ENCODE data around the gene NUDT8.
"Not testable (repeated sequence)": the region's sequence is repeated elsewhere in the genome, so short reads cannot be mapped to it uniquely, and the experiment has no call there.

NUDT8 gene

DNA sequence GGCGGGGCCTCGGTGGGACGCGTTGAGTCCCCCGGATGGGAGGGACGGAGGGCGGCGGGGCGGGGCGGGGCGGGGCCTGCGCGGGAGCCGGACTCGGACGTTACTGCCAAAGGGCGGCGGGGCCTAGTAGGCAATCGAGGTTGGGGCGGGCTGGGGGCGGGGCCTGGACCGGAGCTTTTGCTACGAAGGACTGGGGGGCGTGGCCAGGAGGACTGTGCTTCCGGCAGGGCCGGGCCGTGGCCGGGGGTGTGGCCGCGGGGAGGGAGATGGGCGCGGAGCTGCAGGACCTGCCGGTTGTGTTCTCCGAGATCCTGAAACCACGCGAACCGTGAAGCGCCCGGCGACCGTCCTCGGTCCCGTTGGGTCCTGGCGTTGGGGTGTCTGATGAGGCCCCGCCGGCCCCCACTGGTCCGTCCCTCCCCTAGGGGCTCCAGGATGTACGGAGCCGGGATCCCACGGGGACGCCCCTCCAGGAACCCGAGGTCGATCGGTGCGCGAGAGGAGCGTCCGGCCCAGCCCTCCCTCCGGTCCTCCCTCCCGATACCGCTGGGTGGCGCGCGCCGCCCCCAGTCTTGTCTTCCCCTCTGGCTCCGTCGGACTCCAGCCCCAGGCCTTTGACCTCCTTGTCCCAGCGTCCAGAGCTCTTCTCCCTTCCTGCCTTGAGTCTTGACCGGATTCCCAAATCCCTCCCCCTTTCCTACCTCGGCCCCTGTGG lies 648 bp upstream of the NUDT8 start:
- peak overlapping the region; percentile 69 for H3K4me3 ChIP-seq (ENCODE audit: low read depth, low read length)

GRCh38 chr11:67628710-67629385 lies 889 bp downstream of the NUDT8 start:
- H3K4me3 ChIP-seq (ENCODE audit: low read depth, low read length): peak overlapping the region; percentile 45

GRCh38 chr11:67627812-67628624 lies 1.7 kb downstream of the NUDT8 start:
- H3K4me3 ChIP-seq (ENCODE audit: low read depth, low read length): no peak overlapping the region

- H3K4me3 ChIP-seq (ENCODE audit: low read depth, low read length): no peak overlapping the region
These were observed 2.3 kb downstream of the NUDT8 start for GRCh38 chr11:67627441-67627811.

DNA sequence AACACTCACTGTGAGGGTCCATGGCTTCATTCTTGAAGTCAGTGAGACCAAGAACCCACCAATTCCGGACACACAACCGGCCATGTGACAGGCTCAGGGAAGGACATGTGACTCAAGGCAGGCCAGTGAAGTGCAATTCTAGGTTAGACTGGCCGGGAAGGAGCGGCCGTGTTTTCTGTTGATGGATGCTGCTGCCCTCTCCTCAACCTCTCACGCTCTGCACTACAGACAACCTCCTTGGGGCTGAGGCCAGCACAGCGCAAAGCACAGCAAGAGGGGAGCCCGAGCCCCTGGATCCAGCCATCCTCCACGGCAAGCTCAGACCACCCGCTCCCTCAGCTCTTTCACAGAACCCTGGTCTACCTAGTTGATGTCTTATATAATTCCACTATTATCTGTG lies 2.8 kb downstream of the NUDT8 start:
- no peak overlapping the region for H3K4me3 ChIP-seq (ENCODE audit: low read depth, low read length)

DNA sequence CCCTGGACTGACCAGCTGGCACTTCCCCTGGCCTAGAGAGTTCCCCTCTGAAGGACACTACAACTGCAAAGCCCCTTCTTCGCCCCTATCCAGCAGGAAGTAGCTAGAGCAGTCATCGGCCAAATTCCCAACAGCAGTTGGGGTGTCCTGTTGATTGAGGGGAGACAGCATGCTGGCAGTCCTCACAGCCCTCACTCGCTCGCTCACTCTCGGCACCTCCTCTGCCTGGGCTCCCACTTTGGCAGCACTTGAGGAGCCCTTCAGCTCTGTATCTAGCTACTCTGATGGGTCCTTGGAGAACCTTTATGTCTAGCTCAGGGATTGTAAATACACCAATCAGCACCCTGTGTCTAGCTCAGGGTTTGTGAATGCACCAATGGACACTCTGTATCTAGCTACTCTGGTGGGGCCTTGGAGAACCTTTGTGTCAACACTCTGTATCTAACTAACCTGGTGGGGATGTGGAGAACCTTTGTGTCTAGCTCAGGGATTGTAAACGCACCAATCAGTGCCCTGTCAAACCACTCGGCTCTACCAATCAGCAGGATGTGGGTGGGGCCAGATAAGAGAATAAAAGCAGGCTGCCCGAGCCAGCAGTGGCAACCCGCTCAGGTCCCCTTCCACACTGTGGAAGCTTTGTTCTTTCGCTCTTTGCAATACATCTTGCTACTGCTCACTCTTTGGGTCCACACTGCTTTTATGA lies 3.5 kb downstream of the NUDT8 start:
- not testable (repeated sequence) for H3K4me3 ChIP-seq (ENCODE audit: low read depth, low read length)

GRCh38 chr11:67623795-67624194 lies 5.9 kb downstream of the NUDT8 start:
- H3K4me3 ChIP-seq (ENCODE audit: low read depth, low read length): not testable (repeated sequence)

DNA sequence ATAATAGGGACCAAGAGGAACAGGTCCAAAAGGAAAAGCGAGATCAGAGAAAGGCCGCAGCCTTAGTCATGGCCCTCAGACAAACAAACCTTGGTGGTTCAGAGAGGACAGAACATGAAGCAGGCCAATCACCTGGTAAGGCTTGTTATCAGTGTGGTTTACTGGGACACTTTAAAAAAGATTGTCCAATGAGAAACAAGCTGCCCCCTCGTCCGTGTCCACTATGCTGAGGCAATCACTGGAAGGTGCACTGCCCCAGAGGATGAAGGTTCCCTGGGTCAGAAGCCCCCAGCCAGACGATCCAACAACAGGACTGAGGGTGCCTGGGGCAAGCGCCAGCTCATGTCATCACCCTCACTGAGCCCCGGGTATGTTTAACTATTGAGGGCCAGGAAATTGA lies 6.8 kb downstream of the NUDT8 start:
- not testable (repeated sequence) for H3K4me3 ChIP-seq (ENCODE audit: low read depth, low read length)

DNA sequence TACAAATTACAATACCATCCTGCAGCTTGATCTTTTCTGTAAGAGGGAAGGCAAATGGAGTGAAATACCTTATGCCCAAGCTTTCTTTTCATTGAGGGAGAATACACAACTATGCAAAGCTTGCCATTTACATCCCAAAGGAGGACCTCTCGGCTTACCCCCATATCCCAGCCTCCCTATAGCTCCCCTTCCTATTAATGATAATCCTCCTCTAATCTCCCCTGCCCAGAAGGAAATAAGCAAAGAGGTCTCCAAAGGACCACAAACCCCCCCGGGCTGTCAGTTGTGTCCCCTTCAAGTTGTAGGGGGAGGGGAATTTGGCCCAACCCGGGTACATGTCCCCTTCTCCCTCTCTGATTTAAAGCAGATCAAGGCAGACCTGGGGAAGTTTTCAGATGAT lies 7.8 kb downstream of the NUDT8 start:
- peak overlapping the region; percentile 72 for H3K4me3 ChIP-seq (ENCODE audit: low read depth, low read length)

DNA sequence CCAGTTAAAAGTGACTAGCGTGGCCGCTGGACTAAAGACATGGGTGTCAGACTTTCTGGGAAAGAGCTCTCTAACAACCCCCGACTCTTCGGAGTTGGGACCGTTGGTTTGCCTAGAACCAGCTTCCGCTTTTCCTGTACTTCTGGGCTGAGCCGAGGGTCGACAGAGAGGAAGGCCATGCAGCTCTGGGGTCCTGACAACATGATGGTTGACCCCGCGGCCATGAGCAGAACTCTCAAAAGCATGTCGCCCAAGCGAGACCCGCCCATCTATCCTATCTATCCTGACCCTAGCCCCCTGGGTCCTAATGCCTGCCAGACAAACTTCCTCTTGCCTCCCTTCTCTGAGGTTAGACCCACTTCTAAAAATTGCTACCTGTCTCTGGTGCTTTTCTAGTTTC lies 9.1 kb downstream of the NUDT8 start:
- H3K4me3 ChIP-seq (ENCODE audit: low read depth, low read length): peak overlapping the region; percentile 72

DNA sequence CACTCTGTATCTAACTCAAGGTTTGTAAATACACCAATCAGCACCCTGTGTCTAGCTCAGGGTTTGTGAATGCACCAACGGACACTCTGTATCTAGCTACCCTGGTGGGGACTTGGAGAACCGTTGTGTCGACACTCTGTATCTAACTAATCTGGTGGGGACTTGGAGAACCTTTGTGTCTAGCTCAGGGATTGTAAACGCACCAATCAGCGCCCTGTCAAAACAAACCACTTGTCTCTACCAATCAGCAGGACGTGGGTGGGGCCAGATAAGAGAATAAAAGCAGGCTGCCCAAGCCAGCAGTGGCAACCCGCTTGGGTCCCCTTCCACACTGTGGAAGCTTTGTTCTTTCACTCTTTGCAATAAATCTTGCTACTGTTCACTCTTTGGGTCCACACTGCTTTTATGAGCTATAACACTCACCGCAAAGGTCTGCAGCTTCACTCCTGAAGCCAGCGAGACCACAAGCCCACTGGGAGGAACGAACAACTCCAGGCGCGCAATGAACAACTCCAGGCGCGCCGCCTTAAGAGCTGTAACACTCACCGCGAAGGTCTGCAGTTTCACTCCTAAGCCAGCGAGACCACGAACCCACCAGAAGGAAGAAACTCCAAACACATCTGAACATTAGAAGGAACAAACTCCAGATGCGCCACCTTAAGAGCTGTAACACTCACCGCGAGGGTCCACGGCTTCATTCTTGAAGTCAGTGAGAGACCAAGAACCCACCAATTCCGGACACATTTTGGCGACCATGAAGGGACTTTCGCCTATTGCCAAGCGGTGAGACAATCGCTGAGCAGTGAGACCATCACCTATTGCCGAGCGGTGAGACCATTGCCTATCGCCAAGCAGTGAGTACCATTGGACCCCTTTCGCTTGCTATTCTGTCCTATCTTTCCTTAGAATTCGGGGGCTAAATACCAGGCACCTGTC lies 9.8 kb downstream of the NUDT8 start:
- H3K4me3 ChIP-seq (ENCODE audit: low read depth, low read length): peak overlapping the region; percentile 72

DNA sequence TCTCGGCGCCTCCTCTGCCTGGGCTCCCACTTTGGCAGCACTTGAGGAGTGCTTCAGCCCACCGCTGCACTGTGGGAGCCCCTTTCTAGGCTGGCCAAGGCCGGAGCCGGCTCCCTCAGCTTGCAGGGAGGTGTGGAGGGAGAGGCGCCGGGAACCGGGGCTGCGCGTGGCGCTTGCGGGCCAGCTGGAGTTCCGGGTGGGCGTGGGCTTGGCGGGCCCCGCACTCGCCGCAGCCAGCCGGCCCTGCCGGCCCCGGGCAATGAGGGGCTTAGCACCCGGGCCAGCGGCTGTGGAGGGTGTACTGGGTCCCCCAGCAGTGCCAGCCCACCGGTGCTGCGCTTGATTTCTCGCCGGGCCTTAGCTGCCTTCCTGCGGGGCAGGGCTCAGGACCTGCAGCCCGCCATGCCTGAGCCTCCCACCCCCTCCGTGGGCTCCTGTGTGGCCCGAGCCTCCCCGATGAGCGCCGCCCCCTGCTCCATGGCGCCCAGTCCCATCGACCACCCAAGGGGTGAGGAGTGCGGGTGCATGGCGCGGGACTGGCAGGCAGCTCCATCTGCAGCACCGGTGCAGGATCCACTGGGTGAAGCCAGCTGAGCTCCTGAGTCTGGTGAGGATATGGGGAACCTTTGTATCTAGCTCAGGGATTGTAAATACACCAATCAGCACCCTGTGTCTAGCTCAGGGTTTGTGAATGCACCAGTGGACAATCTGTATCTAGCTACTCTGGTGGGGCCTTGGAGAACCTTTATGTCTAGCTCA lies 10.7 kb downstream of the NUDT8 start:
- not testable (repeated sequence) for H3K4me3 ChIP-seq (ENCODE audit: low read depth, low read length)

GRCh38 chr11:67617243-67617953 lies 12.3 kb downstream of the NUDT8 start:
- H3K4me3 ChIP-seq (ENCODE audit: low read depth, low read length): no peak overlapping the region

GRCh38 chr11:67616431-67617242 lies 13.1 kb downstream of the NUDT8 start:
- H3K4me3 ChIP-seq (ENCODE audit: low read depth, low read length): no peak overlapping the region

- no peak overlapping the region for H3K4me3 ChIP-seq (ENCODE audit: low read depth, low read length)
These were observed 13.9 kb downstream of the NUDT8 start for GRCh38 chr11:67615728-67616430.

- H3K4me3 ChIP-seq (ENCODE audit: low read depth, low read length): no peak overlapping the region
These were observed 14.7 kb downstream of the NUDT8 start for GRCh38 chr11:67614730-67615714.
